T follicular helper cell (primary cell): ENCODE measurements around the gene SESN2.

ENCODE experiments used
- DNase-seq: peaks from one replicate; pipeline ENCODE4 v3.0.0-alpha.2; 2020; ENCODE audit warnings: low read depth

The SESN2 gene

GRCh38 chr1:28249013-28249865 lies 10.1 kb upstream of the SESN2 start:
- DNase-seq: no peak

- DNase-seq: no peak
Observed at GRCh38 chr1:28249866-28250295, 9.4 kb upstream of the SESN2 start.

GRCh38 chr1:28256197-28256827 lies 3.0 kb upstream of the SESN2 start:
- no peak for DNase-seq

- no peak for DNase-seq
Observed at GRCh38 chr1:28257736-28258135, 1.6 kb upstream of the SESN2 start.

GRCh38 chr1:28258628-28259251 lies 578 bp upstream of the SESN2 start:
- DNase-seq: no peak

GRCh38 chr1:28259934-28260802 lies 850 bp downstream of the SESN2 start:
- no peak for DNase-seq

- DNase-seq: no peak
Observed at GRCh38 chr1:28260803-28261174, 1.5 kb downstream of the SESN2 start.

GRCh38 chr1:28264897-28265296 lies 5.6 kb downstream of the SESN2 start:
- DNase-seq: no peak

- DNase-seq: no peak
Observed at GRCh38 chr1:28265577-28265976, 6.3 kb downstream of the SESN2 start.

- no peak for DNase-seq
Observed at GRCh38 chr1:28266920-28267322, 7.6 kb downstream of the SESN2 start.

- DNase-seq: no peak
Observed at GRCh38 chr1:28267633-28268032, 8.3 kb downstream of the SESN2 start.

- no peak for DNase-seq
Observed at GRCh38 chr1:28269529-28269928, 10.2 kb downstream of the SESN2 start.

GRCh38 chr1:28272215-28272852 lies 13.0 kb downstream of the SESN2 start:
- DNase-seq: no peak

GRCh38 chr1:28273216-28273860 lies 14.0 kb downstream of the SESN2 start:
- no peak for DNase-seq

GRCh38 chr1:28278763-28279162 lies 19.4 kb downstream of the SESN2 start:
- DNase-seq: no peak

- no peak for DNase-seq
Observed at GRCh38 chr1:28279721-28280120, 20.4 kb downstream of the SESN2 start.

- DNase-seq: no peak
Observed at GRCh38 chr1:28280501-28280900, 21.2 kb downstream of the SESN2 start.

- DNase-seq: no peak
Observed at GRCh38 chr1:28280977-28281381, 21.7 kb downstream of the SESN2 start.

GRCh38 chr1:28281608-28282425 lies 22.5 kb downstream of the SESN2 start:
- DNase-seq: no peak
